PFSK-1 (cell line): ENCODE results near the gene HSDL1.

Experiments
- FOXP2 ChIP-seq: optimal IDR thresholded peaks from 2 replicates; pipeline ENCODE3; 2011; ENCODE audit warnings: borderline replicate concordance, control low read depth, inconsistent platforms; ENCODE audit not compliant: insufficient read depth; ENCODE audit errors: extremely low read length, extremely low read depth
- POLR2AphosphoS5 ChIP-seq: IDR thresholded peaks from 2 replicates; pipeline ENCODE4 v1.6.1; 2012; ENCODE audit warnings: low read depth, mild to moderate bottlenecking, control low read depth, low read length, moderate library complexity
- REST ChIP-seq, 2 experiments: IDR thresholded peaks; 2 replicates each; pipeline versions ENCODE4 v1.6.1 to v1.8.0; 2011 to 2012; ENCODE audit warnings: low read depth in 2 of 2, low read length in 2 of 2, control low read depth in 1 of 2, inconsistent platforms in 1 of 2, mild to moderate bottlenecking in 1 of 2, moderate library complexity in 1 of 2; ENCODE audit not compliant: insufficient read depth in 1 of 2
- SIN3A ChIP-seq: IDR thresholded peaks from 2 replicates; pipeline ENCODE4 v1.6.1; 2012; ENCODE audit warnings: mild to moderate bottlenecking, low read length, moderate library complexity, borderline replicate concordance; ENCODE audit not compliant: insufficient read depth
- TAF1 ChIP-seq: IDR thresholded peaks from 2 replicates; pipeline ENCODE4 v1.6.1; 2012; ENCODE audit warnings: low read length, control low read depth, borderline replicate concordance; ENCODE audit not compliant: insufficient read depth

The HSDL1 gene

DNA sequence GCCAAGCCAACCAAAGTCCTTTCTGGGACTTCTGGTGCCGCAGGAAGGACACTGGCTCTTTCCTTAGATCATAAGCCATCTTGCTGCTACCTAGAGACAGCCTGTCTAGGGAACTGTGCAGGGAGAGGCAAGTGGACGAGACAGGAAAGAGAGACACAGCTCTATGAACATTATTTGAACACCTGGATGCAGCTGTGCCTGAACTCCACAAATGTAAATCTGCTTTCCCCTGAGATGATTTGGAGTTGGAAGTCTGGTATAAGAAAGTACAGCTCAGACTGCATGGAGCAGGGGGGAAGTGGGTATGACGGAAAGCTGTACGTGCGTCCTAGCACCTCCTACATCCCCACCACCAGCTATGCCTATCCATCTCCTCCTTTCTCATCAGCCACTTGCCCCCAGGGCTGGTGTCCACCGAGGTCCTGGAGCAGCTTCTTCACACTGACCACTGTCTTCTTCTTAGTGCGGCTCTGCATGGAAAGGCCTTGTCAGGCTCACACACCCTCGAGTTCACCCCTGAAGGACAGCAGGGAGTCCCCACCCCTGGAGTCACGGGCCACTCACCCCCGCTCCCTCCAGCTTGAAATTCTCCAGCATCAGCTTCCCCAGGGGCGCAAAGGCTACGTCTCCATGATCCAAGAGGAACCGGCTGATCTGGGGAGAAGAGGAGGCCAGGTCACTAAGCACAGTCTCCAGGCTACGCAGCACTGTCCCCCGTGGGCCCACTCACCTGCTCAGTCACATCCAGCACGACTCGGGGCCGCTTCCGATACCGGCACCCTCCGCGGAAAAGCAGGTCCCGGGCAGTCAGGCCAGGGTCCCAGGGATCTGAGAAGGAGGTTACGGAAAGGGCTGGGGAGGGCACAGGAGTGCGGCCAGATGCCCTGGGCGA is 37.9 kb upstream of the HSDL1 start:
- no peak for TF ChIP-seq POLR2AphosphoS5
- no peak for TF ChIP-seq REST (IDR thresholded peaks at IDR 0.05; ENCODE audit: insufficient read depth in 1 of 2, low read depth in 2 of 2, low read length in 2 of 2)
- TF ChIP-seq SIN3A = no peak
- TF ChIP-seq TAF1 = no peak
- TF ChIP-seq FOXP2 = no peak

- TF ChIP-seq FOXP2 (no peak), TAF1 (no peak), POLR2AphosphoS5 (no peak), SIN3A (no peak), REST (IDR thresholded peaks at IDR 0.05; ENCODE audit: insufficient read depth in 1 of 2, low read depth in 2 of 2, low read length in 2 of 2) (no peak)
Observed at GRCh38 chr16:84182104-84182503, 37.1 kb upstream of the HSDL1 start.

DNA sequence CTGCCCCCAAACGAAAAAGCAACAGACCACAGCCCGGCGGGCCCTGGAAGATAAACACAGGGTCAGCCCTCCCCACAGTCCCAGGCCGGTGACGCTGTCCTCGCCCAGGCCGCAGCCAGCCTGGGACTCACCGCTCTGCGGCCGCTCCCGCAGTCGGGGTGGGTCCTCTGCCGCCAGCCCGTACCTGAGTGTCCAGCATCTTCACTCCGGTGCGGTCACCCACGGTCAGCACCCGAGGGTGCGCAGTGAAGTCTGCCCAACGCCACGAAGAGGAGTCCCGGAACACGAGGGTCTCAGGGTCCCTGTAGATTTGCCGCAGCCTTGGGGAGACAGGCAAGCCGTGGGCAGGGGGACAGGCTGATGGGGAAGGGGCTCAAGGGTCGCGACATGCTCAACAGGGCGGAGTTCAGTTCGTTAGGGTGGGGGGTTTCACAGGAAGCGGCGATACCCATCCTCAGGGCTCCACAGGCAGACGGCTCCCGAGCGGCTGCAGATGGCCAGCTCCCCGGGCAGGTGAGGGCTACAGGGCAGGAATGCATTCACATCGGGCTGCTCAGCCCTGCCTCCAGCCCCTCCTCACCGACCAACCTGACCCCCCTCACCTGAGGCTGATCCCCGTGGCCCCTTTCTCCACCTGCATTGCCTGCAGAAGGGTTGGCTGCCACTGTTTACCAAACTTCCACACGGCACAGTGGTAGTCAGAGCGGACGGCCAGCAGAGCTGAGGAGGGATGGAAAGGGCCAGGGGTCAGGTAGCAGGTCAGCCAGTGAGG is 36.4 kb upstream of the HSDL1 start:
- TF ChIP-seq SIN3A (no peak), TAF1 (no peak), REST (IDR thresholded peaks at IDR 0.05; ENCODE audit: insufficient read depth in 1 of 2, low read depth in 2 of 2, low read length in 2 of 2) (no peak), POLR2AphosphoS5 (no peak), FOXP2 (no peak)

DNA sequence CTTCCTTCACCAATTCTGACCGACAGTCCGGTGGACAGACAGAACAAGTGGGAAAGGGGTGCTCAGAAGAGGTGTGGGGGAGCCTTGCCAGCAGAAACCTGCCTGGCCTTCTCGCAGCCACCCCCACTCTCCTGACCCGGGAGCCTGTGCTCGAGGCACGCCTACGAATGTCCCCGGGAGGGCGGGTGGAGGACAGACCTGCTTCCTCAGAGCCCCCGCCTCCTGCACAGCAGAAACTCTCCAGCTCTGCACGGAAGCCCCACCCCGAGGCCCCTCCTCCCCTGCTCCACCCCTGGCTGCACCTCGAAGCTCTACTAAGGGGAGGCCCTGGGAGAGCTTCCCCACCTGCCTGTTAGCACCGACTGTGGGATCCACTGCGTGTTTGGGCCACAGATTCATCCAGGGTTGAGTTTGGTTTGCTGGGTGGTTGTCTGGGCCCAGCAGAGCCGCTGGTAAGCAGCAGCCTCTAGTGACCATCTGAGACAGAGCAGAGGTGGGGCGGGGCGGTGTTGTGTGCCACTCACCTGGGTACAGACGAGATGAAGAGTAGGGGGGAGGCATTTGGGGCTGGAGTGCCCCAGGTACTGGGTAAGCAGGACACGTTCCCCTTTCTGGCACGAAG is 35.7 kb upstream of the HSDL1 start:
- TF ChIP-seq REST (IDR thresholded peaks at IDR 0.05; ENCODE audit: insufficient read depth in 1 of 2, low read depth in 2 of 2, low read length in 2 of 2) (no peak), POLR2AphosphoS5 (no peak), FOXP2 (no peak), TAF1 (no peak), SIN3A (no peak)
